GM12872 (cell line): ENCODE data around the gene TIGAR.

Experiments used
- TF ChIP-seq, protein P1 (sequence below): IDR thresholded peaks from 3 replicates; pipeline ENCODE4 v1.5.1; 2011; ENCODE audit warnings: low read depth, mild to moderate bottlenecking, low read length, moderate library complexity; ENCODE audit not compliant: insufficient read depth

TIGAR gene

DNA sequence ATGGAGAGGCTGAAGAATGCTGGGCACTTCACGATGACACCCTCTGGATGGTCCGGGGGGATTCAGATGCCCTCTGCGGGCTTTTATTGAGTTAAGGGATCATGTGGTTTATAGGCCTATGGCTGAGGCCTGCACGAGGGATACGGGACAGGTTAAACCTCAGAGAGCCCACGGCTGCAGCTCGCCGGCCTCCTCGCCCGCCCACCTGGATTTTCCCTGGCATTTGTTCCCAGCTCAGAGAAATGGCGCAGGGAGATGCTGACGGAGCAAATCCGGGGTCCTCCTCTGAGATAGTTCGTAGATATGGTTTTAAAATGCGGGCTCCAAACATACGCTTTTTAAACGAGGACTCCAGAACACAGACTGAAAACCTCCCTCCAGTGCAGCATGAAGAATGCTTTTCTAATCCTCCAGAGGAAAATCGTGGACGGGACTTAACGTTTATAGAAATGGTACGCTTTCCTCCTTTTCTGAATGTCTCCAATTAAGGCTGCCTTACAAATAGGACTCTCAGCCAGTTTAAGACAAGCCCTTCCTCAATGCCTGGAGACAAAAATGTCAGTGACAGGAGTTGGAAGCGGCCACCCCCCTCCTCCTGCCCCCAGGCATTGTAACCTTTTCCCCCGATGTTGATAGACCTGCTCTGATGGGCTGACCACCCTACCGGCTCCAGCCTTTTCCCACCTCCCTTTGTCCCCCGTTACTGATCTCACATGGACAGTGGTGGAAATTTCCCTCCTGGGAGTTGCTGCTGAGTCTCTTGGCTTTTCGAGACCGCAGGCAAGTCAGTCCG lies 30.8 kb upstream of the TIGAR start:
- TF ChIP-seq, protein P1, sequence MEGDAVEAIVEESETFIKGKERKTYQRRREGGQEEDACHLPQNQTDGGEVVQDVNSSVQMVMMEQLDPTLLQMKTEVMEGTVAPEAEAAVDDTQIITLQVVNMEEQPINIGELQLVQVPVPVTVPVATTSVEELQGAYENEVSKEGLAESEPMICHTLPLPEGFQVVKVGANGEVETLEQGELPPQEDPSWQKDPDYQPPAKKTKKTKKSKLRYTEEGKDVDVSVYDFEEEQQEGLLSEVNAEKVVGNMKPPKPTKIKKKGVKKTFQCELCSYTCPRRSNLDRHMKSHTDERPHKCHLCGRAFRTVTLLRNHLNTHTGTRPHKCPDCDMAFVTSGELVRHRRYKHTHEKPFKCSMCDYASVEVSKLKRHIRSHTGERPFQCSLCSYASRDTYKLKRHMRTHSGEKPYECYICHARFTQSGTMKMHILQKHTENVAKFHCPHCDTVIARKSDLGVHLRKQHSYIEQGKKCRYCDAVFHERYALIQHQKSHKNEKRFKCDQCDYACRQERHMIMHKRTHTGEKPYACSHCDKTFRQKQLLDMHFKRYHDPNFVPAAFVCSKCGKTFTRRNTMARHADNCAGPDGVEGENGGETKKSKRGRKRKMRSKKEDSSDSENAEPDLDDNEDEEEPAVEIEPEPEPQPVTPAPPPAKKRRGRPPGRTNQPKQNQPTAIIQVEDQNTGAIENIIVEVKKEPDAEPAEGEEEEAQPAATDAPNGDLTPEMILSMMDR = no peak

GRCh38 chr12:4292341-4293073 lies 28.5 kb upstream of the TIGAR start:
- TF ChIP-seq, protein P1 = no peak

GRCh38 chr12:4293299-4293965 lies 27.6 kb upstream of the TIGAR start:
- TF ChIP-seq, protein P1 = no peak

GRCh38 chr12:4293966-4294505 lies 27.0 kb upstream of the TIGAR start:
- TF ChIP-seq, protein P1 = no peak

GRCh38 chr12:4296751-4297150 lies 24.3 kb upstream of the TIGAR start:
- TF ChIP-seq, protein P1 = no peak

- TF ChIP-seq, protein P1 = no peak
Measured at GRCh38 chr12:4297617-4298016, 23.4 kb upstream of the TIGAR start.

DNA sequence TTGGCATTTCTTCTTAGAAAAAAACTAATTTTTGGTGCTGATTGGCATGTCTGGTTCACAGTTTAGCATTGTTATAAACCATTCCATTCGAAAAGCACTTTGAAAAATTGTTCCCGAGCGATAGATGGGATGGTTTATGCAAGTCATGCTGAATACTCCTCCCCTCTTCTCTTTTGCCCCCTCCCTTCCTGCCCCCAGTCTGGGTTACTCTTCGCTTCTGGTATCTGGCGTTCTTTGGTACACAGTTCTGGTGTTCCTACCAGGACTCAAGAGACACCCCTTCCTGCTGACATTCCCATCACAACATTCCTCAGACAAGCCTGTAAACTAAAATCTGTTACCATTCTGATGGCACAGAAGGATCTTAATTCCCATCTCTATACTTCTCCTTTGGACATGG lies 20.1 kb upstream of the TIGAR start:
- TF ChIP-seq, protein P1 = no peak
